Muscle layer of duodenum (tissue), 2 donors: Measurements from ENCODE around the gene NOXO1.
"Not testable (repeated sequence)": the region's sequence is repeated elsewhere in the genome, so short reads cannot be mapped to it uniquely, and the experiment has no call there.

Experiments
- H3K27ac ChIP-seq: one replicate; pipeline ENCODE4 v1.7.0; 2013; ENCODE audit warnings: mild to moderate bottlenecking, low read length
- H3K27me3 ChIP-seq: one replicate; pipeline ENCODE4 v1.7.0; 2013; ENCODE audit warnings: low read depth, mild to moderate bottlenecking, control low read depth, low read length
- H3K36me3 ChIP-seq, 2 donors: one replicate each; pipeline ENCODE4 v1.7.0; 2013; ENCODE audit warnings: low read length in 2 of 2, control low read depth in 1 of 2, mild to moderate bottlenecking in 1 of 2; ENCODE audit not compliant: insufficient read depth in 2 of 2, control insufficient read depth in 1 of 2
- H3K4me1 ChIP-seq, 2 donors: one replicate each; pipeline ENCODE4 v1.7.0; 2013; ENCODE audit warnings: low read length in 2 of 2, mild to moderate bottlenecking in 2 of 2, control low read depth in 1 of 2, moderate library complexity in 1 of 2; ENCODE audit not compliant: insufficient read depth in 2 of 2, control insufficient read depth in 1 of 2
- H3K4me3 ChIP-seq, 2 donors: one replicate each; pipeline ENCODE4 v1.7.0; 2013; ENCODE audit warnings: low read length in 2 of 2, low read depth in 1 of 2, mild to moderate bottlenecking in 1 of 2
- H3K9me3 ChIP-seq, 2 donors: one replicate each; pipeline ENCODE4 v1.7.0; 2013; ENCODE audit warnings: low read length in 2 of 2, control low read depth in 1 of 2, mild to moderate bottlenecking in 1 of 2; ENCODE audit not compliant: control insufficient read depth in 1 of 2
- donor health status: healthy.

NOXO1 gene

GRCh38 chr16:1939833-1940232 lies 41.4 kb downstream of the NOXO1 start:
- H3K4me1 ChIP-seq = peaks cover 10 to 15% of the 10 kb centered on the region in 2 donors
- not testable (repeated sequence) for H3K4me3 ChIP-seq, H3K27me3 ChIP-seq, H3K9me3 ChIP-seq, H3K27ac ChIP-seq
- H3K36me3 ChIP-seq = peaks cover 16 to 40% of the 10 kb centered on the region in 2 donors

- Histone ChIP-seq H3K27me3 (no peaks in the 10 kb centered on the region), H3K27ac (no peak overlapping the region), H3K36me3 (peaks cover 16 to 40% of the 10 kb centered on the region in 2 donors), H3K9me3 (no peaks in the 10 kb centered on the region), H3K4me3 (peak overlapping the region in 1 of 2 donors; percentile 11), H3K4me1 (peaks cover 10 to 15% of the 10 kb centered on the region in 2 donors)
Observed at GRCh38 chr16:1938910-1939309, 42.4 kb downstream of the NOXO1 start.

- no peaks in the 10 kb centered on the region for H3K9me3 ChIP-seq
- peaks cover 10 to 15% of the 10 kb centered on the region in 2 donors for H3K4me1 ChIP-seq
- peaks cover 16 to 40% of the 10 kb centered on the region in 2 donors for H3K36me3 ChIP-seq
- H3K4me3 ChIP-seq = peak overlapping the region in 1 of 2 donors; percentile 11
- no peaks in the 10 kb centered on the region for H3K27me3 ChIP-seq
- no peak overlapping the region for H3K27ac ChIP-seq
Observed at GRCh38 chr16:1938316-1938715, 43.0 kb downstream of the NOXO1 start.

- Histone ChIP-seq H3K4me1 (peaks cover 7% of the 10 kb centered on the region in 2 donors), H3K27ac (no peak overlapping the region), H3K27me3 (no peaks in the 10 kb centered on the region)
Observed at GRCh38 chr16:1936945-1937479, 44.3 kb downstream of the NOXO1 start.

GRCh38 chr16:1933097-1933661 lies 48.1 kb downstream of the NOXO1 start:
- no peak overlapping the region for H3K4me3 ChIP-seq
- no peaks in the 10 kb centered on the region for H3K27me3 ChIP-seq
- peaks cover 0 to 3% of the 10 kb centered on the region in 2 donors for H3K4me1 ChIP-seq
- peaks cover 7 to 13% of the 10 kb centered on the region in 2 donors for H3K36me3 ChIP-seq
- H3K27ac ChIP-seq = no peak overlapping the region
- no peaks in the 10 kb centered on the region for H3K9me3 ChIP-seq

More at GRCh38 chr16:1936945-1937479, 44.3 kb downstream of the NOXO1 start:
- Histone ChIP-seq H3K9me3 (no peaks in the 10 kb centered on the region), H3K4me3 (no peak overlapping the region), H3K36me3 (peaks cover 16 to 40% of the 10 kb centered on the region in 2 donors)

GRCh38 chr16:1932050-1933028 lies 48.9 kb downstream of the NOXO1 start:
- H3K27me3 ChIP-seq = no peaks in the 10 kb centered on the region
- peaks cover 4 to 5% of the 10 kb centered on the region in 2 donors for H3K36me3 ChIP-seq
- no peaks in the 10 kb centered on the region for H3K9me3 ChIP-seq
- peaks cover 0 to 3% of the 10 kb centered on the region in 2 donors for H3K4me1 ChIP-seq
- no peak overlapping the region for H3K4me3 ChIP-seq
- no peak overlapping the region for H3K27ac ChIP-seq

- no peaks in the 10 kb centered on the region for H3K36me3 ChIP-seq
- no peak overlapping the region for H3K4me3 ChIP-seq
- no peak overlapping the region for H3K27ac ChIP-seq
- peaks cover 0 to 3% of the 10 kb centered on the region in 2 donors for H3K4me1 ChIP-seq
- H3K27me3 ChIP-seq = no peaks in the 10 kb centered on the region
- no peaks in the 10 kb centered on the region for H3K9me3 ChIP-seq
Observed at GRCh38 chr16:1930338-1930720, 50.9 kb downstream of the NOXO1 start.

GRCh38 chr16:1929578-1930337 lies 51.5 kb downstream of the NOXO1 start:
- Histone ChIP-seq H3K4me3 (peak overlapping the region in 1 of 2 donors; percentile 77), H3K4me1 (peaks cover 0 to 3% of the 10 kb centered on the region in 2 donors), H3K27ac (no peak overlapping the region), H3K9me3 (no peaks in the 10 kb centered on the region), H3K36me3 (no peaks in the 10 kb centered on the region), H3K27me3 (no peaks in the 10 kb centered on the region)

GRCh38 chr16:1929105-1929504 lies 52.2 kb downstream of the NOXO1 start:
- no peak overlapping the region for H3K27ac ChIP-seq
- H3K36me3 ChIP-seq = no peaks in the 10 kb centered on the region
- no peaks in the 10 kb centered on the region for H3K27me3 ChIP-seq
- H3K4me3 ChIP-seq = peak overlapping the region; percentile 47 to 77
- H3K9me3 ChIP-seq = no peaks in the 10 kb centered on the region
- peaks cover 0 to 3% of the 10 kb centered on the region in 2 donors for H3K4me1 ChIP-seq
